ENCODE measurements around the gene NEK9. TPM values are rescaled to one million over a fixed set of nuclear protein-coding genes. Genes with fewer than 3 reads are reported as not detected.

Gene NEK9
- total RNA-seq, 1 experiment from 2014 or later, result 29.6 TPM

GRCh38 chr14:75165586-75166391 is 38.9 kb upstream of the NEK9 start:
- no peak overlapping the region for H3K9ac ChIP-seq (ENCODE audit: low read length)
- DNase-seq (no peak), ATAC-seq (no peak)
- no peak overlapping the region for H3K4me3 ChIP-seq (ENCODE audit: low read length)
- H3K79me2 ChIP-seq (ENCODE audit: low read length), result peaks cover 95% of the 10 kb centered on the region
- no TSS peak for BruUV-seq (replicated peaks)
- no peaks in the 10 kb centered on the region for H3K9me2 ChIP-seq (replicated peaks; ENCODE audit: low read length)
- H3K4me2 ChIP-seq (ENCODE audit: low read length), result no peak overlapping the region
- no peaks in the 10 kb centered on the region for H3K27me3 ChIP-seq (ENCODE audit: low read length)
- H3K9me3 ChIP-seq (ENCODE audit: low read length), result no peaks in the 10 kb centered on the region
- H3K4me1 ChIP-seq (ENCODE audit: insufficient read depth, low read length), result peaks cover 10% of the 10 kb centered on the region
- peaks cover 34% of the 10 kb centered on the region for H4K20me1 ChIP-seq (ENCODE audit: low read length)
- intact Hi-C loops (cut with micrococcal nuclease), result no loop called here
- ChIA-PET CTCF (no interaction called here), POLR2A (ENCODE audit: unreplicated experiment) (no interaction called here)
- no peaks in the 10 kb centered on the region for H3K36me3 ChIP-seq (ENCODE audit: low read depth, low read length)
- H2AFZ ChIP-seq (ENCODE audit: low read length), result no peak overlapping the region
- H3K27ac ChIP-seq (ENCODE audit: low read length), result no peak overlapping the region
- TF ChIP-seq EZH2 (IDR thresholded peaks at IDR 0.05; ENCODE audit: low read length, unreplicated experiment) (no peak), EZH2phosphoT487 (IDR thresholded peaks at IDR 0.05; ENCODE audit: borderline replicate concordance, low read length) (no peak), CTCF (conservative IDR thresholded peaks at IDR 0.05; ENCODE audit: low read depth, low read length) (no peak)
- H3F3A ChIP-seq (ENCODE audit: low read length, unreplicated experiment), result no peaks in the 10 kb centered on the region

- Histone ChIP-seq H3F3A (ENCODE audit: low read length, unreplicated experiment) (no peaks in the 10 kb centered on the region), H3K79me2 (ENCODE audit: low read length) (peaks cover 95% of the 10 kb centered on the region), H3K27me3 (ENCODE audit: low read length) (no peaks in the 10 kb centered on the region), H3K4me2 (ENCODE audit: low read length) (no peak overlapping the region), H3K36me3 (ENCODE audit: low read depth, low read length) (no peaks in the 10 kb centered on the region), H3K4me3 (ENCODE audit: low read length) (no peak overlapping the region), H2AFZ (ENCODE audit: low read length) (no peak overlapping the region), H3K27ac (ENCODE audit: low read length) (no peak overlapping the region), H3K9ac (ENCODE audit: low read length) (no peak overlapping the region), H3K4me1 (ENCODE audit: insufficient read depth, low read length) (peaks cover 10% of the 10 kb centered on the region), H3K9me3 (ENCODE audit: low read length) (no peaks in the 10 kb centered on the region), H3K9me2 (replicated peaks; ENCODE audit: low read length) (no peaks in the 10 kb centered on the region), H4K20me1 (ENCODE audit: low read length) (peaks cover 32% of the 10 kb centered on the region)
- CTCF ChIA-PET, result no interaction called here
- DNase-seq, result no peak
- BruUV-seq (replicated peaks), result no TSS peak
- intact Hi-C loops (cut with micrococcal nuclease), result no loop called here
- no peak for ATAC-seq
- no peak for TF ChIP-seq EZH2 (IDR thresholded peaks at IDR 0.05; ENCODE audit: low read length, unreplicated experiment)
- no peak for TF ChIP-seq CTCF (conservative IDR thresholded peaks at IDR 0.05; ENCODE audit: low read depth, low read length)
- no peak for TF ChIP-seq EZH2phosphoT487 (IDR thresholded peaks at IDR 0.05; ENCODE audit: borderline replicate concordance, low read length)
- POLR2A ChIA-PET (ENCODE audit: unreplicated experiment), result no interaction called here
Measured at GRCh38 chr14:75164809-75165208, 38.0 kb upstream of the NEK9 start.

GRCh38 chr14:75163677-75164076 is 36.8 kb upstream of the NEK9 start:
- ATAC-seq (no peak), DNase-seq (no peak)
- Histone ChIP-seq H3K4me1 (ENCODE audit: insufficient read depth, low read length) (peaks cover 4% of the 10 kb centered on the region), H3K79me2 (ENCODE audit: low read length) (peaks cover 95% of the 10 kb centered on the region), H4K20me1 (ENCODE audit: low read length) (peaks cover 30% of the 10 kb centered on the region), H3K4me2 (ENCODE audit: low read length) (no peak overlapping the region), H3K9ac (ENCODE audit: low read length) (no peak overlapping the region), H3K4me3 (ENCODE audit: low read length) (no peak overlapping the region), H3F3A (ENCODE audit: low read length, unreplicated experiment) (no peaks in the 10 kb centered on the region), H3K27me3 (ENCODE audit: low read length) (no peaks in the 10 kb centered on the region), H3K9me3 (ENCODE audit: low read length) (no peaks in the 10 kb centered on the region), H3K36me3 (ENCODE audit: low read depth, low read length) (no peaks in the 10 kb centered on the region), H3K9me2 (replicated peaks; ENCODE audit: low read length) (no peaks in the 10 kb centered on the region), H2AFZ (ENCODE audit: low read length) (no peak overlapping the region), H3K27ac (ENCODE audit: low read length) (no peak overlapping the region)
- POLR2A ChIA-PET (ENCODE audit: unreplicated experiment), result no interaction called here
- no TSS peak for BruUV-seq (replicated peaks)
- intact Hi-C loops (cut with micrococcal nuclease), result no loop called here
- TF ChIP-seq EZH2 (IDR thresholded peaks at IDR 0.05; ENCODE audit: low read length, unreplicated experiment) (no peak), CTCF (conservative IDR thresholded peaks at IDR 0.05; ENCODE audit: low read depth, low read length) (no peak), EZH2phosphoT487 (IDR thresholded peaks at IDR 0.05; ENCODE audit: borderline replicate concordance, low read length) (no peak)
- CTCF ChIA-PET, result interaction anchor here (0.6 kb wide), 1 partner anchor 38 kb away, joined by 6 read pairs; no protein-coding TSS in a partner anchor
